Measurements from ENCODE around the gene TNFSF15.

TNFSF15 gene

DNA sequence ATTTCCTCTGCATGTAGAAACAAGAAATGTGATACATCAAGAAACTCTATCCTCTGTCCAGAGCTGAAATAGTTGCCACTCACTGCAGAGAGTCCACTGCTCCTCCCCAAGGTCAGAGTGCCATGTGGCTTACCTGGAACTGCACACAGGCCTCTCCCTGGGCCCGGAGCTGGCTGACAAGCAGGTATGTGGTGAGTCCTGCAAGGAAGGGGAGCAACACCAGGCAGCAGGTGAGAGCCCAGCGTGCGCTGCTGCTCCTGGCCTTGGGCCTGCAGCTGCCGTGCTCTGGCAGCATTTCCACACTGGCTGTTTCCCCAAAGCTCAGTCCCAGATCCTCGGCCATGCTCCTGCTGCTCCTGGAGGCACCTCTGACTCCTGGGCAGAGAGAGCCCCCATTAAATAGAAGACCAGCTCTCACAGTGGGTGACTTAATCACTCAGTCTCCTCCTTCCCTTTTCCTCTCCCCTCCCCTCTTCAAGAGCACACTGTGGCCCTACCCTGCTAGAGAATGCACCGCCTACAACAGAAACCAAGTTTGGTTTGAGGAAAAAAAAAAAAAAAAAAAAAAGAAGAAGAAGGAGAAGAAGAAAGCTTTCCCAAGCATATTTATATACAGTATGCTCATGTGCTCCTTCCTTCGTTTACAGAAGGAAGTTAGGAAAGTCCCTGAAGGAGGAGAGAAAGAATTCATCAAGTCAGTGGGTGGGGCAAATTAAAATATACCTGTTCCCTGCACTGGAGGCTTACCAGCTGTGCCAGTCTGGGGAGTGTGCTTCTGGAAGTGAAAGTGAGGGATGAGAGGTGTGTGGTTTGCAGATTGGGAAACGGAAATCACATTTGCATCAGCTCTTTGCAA, at the start of gene TNFSF15:
Gene TNFSF15 (minus strand): TSS at position 370 of the 856 bp plus-strand sequence. CDS start 27 bp downstream, at position 343.
- DNase-seq (ENCODE audit: low read depth) = no peak

DNA sequence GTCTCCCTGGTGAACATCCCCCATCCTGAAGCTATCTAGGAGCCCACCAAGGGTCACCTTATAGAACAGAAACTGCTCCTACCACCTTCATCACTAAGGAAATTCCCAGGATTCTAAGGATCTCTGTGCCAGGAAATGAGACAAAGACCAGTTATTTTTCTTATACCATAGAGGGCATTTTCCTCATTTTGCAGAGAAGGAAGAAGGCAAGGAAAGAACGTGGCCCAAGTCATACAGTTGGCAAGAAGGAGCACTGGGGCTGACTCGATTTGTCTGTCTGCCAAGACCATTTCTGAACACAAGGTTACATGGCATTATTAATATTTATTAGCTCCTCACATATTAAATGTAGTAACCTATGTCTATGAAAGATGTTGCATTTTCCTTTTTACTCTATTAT, 49.6 kb upstream of the TNFSF15 start:
- no peak for DNase-seq (ENCODE audit: low read depth)

DNA sequence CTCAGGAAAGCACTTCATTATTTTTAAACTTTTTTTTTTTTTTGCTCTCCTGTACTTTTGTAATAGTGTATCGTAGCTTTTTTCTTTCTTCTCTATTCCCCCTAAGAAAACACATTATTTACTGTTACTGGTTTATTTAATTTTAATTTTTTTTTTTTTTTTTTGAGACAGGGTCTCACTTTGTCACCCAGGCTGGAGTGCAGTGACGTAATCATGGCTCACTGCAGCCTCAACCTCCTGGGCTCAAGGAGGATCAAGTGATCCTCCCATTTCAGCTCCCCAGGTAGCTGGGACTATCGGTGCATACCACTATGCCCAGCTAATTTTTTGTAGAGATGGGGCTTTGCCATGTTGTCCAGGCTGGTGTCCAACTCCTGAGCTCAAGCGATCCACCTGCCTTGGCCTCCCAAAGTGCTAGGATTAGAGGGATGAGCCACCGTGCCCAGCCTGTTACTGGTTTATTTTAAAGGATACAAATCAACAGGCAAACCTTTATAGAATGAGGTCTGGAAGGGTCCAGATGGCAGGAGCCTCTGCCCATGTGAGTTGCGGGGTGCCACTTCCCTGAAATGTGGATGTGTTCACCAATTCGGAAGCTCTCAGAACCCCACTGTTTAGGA, 49.0 kb upstream of the TNFSF15 start:
- no peak for DNase-seq (ENCODE audit: low read depth)

DNA sequence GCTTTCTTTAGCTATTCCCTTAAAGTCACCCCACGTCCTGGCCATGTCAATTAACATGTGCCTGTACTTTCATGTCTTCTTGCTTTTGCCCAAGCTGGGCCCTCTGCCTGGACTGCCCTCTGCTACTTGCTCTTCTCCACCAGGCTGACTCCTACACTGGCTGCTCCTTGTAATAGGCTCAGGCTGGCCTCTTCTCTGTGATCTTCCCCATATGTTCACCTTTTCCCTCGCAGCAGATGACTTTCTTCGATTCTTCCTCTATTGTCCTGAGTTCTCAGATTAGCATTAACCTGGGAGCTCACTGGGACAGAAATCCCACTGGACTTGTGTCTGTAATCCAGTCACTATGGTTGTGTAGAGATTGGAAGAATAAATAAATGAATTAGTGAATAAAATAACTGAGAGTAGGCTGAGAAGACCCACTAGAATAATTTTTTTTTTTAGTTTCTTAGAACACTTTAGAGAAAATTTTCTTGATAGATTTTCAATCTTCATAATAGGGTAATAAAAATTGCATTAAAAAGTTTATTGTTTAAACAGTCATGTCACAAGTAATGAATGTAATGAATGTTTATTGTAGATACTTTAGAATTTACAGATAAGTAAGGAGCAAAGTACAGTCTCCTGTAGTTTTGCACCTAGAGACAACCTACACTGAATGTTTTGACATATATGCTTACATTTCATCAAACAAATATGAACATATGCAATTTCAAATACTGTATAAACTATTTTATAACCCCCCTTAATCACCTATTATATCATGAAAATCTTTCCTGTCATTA, 47.4 kb upstream of the TNFSF15 start:
- DNase-seq (ENCODE audit: low read depth) = no peak

DNA sequence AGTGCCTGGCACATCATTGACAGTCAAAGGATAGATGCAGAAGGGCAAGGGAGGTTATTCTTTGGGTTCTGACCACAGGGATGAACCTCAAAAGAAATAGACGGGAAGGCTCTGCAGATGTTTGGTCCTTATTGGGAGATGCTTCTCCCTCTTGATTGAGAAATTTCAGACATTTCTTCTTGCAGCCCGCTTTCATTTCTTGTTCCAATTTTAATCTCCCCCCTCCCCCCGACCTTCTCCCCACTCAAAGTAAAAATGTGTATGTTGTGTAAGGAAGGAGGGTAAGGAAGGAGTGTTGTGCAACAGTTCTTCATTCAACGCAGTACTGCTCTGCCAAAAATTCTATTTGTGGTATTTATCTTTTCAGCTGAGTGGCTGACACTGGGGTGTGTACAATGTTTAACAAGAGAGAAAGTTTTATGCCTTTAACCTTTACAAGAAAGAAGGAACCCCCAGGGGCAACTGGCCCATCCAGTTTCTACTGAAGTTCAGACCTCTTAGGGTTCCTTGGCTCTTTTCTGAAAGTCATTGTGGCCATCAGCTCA, 46.3 kb upstream of the TNFSF15 start:
- DNase-seq (ENCODE audit: low read depth) = no peak

DNA sequence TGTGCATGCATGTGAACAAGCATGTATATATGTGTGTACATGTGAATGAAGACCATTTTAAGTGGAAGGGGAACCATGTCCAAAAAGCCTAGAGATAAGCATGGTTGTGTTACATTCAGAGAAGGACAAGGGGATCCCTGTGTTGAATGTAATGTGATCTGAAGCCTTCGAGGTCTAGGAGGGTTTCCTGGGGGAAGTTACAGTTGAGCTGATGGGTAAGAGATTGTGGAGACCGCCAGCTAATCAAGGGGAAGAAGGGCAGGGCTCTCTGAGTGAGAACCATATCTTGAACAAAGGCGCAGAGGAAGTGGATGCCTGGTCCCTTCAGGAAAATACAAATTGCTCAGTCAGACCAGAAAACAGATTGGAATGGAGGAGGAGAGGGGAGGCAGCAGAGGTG, 45.5 kb upstream of the TNFSF15 start:
- no peak for DNase-seq (ENCODE audit: low read depth)

DNA sequence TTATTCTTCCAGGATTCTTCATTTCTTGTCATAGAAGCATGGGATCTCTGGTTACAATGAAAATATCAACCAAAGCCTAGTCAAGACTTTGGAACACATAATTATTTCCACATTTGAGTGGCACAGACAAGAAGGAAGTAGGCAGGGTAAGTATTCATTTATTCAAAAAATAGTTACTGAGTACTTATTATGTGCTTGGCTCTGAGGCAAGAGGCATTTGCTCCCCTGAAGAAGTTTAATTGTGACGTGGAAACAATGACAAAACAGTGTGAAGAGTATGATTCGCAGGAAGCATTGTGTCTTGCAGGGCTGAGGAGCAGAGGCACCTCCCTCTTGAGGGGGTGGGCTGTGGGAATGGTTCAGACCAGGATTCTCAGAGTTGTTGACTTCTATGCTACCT, 45.0 kb upstream of the TNFSF15 start:
- no peak for DNase-seq (ENCODE audit: low read depth)

DNA sequence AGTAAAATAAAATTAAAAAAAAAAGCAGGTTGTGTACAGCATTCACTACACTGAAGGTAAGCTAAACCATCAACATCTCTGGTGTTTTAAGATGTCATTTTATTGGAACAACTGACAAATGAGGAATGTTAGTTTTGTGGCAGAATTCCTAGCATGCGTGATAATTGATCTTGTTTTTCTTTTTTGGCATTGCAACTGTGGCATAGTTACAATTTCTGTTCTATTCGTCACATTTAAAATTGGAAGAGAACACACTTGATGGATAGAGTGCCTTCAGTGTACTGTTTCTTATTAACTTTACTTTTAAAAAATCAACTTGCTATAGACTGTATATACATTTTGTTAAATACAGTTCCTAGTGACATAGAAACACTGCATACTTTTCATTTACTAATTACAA, 43.6 kb upstream of the TNFSF15 start:
- DNase-seq (ENCODE audit: low read depth) = no peak

DNA sequence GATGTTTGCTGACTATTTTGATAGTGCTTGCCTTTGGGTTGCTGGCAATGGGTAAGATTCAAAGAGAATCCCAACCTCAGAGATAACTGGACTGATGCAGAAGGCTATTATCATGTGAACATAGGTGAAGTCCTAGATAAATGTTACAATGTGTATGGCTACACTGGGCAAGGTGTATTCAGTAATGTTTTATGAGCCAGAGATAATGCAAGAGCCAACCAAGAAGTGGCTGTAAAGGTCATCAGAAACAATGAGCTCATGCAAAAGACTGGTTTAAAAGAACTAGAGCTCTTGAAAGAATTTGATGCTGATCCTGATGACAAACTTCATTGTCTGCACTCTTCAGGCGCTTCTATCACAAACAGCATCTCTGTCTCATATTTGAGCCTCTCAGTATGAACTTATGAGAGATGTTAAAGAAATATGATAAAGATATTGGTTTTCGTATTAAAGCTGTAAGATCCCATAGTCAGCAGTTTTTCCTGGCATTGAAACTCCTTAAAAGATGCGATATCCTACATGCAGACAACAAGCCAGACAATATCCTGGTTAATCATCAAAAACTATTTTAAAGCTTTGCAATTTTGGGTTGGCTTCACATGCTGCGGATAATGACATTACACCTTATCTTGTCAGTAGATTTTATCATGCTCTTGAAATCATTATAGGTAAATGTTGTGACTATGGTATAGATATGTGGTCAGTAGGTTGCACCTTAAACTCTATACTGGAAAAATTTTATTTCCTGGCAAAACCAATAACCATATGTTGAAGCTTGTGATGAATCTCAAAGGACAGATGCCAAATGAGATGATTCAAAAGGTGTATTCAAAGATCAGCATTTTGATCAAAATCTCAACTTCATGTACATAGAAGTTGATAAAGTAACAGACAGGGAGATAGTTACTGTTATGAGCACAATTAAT, 41.9 kb upstream of the TNFSF15 start:
- no peak for DNase-seq (ENCODE audit: low read depth)

DNA sequence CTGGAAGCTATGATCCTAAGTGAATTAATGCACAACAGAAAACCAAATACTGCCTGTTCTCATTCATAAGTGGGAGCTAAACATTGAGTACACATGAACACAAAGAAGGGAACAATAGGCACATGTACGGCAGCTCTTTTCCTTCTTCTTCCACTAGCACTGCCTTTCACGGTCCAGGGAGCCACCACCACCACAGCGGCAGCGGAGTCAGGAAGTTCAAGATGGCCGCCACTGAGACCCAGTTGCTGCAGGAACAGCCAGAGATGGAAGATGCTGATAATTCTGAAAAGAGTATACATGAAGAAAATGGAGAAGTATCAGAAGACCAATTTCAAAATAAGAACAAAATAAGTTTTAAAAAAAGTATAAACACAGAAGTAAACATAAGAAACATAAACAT, 39.5 kb upstream of the TNFSF15 start:
- DNase-seq (ENCODE audit: low read depth) = no peak

DNA sequence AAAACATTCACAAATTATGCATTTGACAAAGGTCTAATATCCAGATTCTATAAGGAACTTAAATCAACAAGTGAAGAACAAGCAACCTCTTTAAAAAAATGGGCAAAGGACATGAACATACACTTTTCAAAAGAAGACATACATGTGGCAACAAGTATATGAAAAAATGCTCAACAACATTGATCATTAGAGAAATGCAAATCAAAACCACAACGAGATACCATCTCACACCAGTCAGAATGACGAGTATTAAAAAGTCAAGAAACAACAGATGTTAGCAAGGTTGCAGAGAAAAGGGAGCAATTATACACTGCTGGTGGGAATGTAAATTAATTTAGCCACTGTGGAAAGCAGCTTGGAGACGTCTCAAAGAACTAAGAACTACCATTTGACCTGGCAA, 38.9 kb upstream of the TNFSF15 start:
- DNase-seq (ENCODE audit: low read depth) = no peak

DNA sequence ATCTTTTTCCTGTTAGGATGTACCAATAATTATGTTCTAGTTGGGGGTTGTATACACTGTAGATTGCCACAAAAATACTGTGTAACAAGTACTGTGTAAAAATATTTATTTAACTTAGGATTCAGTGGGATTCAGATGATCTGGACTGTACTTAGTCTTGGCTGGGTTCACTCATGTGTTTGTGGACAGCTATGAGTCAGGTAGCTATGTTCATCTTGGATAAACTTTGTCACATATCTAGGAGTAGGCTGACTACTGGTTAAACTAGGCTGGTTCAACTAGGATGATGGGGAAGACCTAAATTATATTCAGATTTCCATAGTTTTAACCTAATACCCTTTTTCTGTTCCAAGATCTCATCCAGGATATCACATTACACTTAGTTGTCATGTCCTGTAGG, 32.1 kb upstream of the TNFSF15 start:
- no peak for DNase-seq (ENCODE audit: low read depth)

DNA sequence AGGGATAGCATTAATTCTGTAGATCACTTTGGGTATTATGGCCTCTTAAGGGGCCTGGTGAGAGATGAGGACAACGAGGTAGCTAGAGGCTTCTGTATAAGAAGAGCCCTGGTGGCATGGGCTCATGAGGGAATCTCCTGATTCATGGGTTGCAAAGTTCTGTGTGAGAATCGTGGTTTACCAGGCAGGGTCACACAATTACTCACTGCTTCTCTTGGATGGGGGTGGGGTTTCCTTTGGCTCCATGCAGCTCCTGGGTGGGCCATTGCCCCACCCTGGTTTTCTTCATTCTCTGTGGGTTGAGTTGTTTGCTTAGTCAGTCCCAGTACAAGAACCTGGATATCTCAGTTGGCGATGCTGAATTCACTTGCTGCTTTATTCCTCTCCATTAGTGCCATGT, 30.9 kb upstream of the TNFSF15 start:
- DNase-seq (ENCODE audit: low read depth) = no peak

DNA sequence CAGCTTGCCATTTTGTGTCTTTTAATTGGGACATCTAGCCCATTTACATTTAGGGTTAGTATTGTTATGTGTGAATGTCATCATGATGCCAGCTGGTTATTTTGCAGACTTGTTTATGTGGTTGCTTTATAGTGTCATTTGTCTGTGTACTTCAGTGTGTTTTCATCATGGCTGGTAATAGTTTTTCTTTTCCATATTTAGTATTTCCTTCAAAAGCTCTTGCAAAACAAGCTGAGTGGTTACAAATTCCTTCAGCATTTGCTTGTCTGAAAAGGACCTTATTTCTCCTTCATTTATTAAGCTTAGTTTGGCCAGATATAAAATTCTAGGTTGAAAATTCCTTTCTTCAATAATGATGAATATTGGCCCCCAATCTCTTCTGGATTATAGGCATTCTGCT, 28.5 kb upstream of the TNFSF15 start:
- no peak for DNase-seq (ENCODE audit: low read depth)

DNA sequence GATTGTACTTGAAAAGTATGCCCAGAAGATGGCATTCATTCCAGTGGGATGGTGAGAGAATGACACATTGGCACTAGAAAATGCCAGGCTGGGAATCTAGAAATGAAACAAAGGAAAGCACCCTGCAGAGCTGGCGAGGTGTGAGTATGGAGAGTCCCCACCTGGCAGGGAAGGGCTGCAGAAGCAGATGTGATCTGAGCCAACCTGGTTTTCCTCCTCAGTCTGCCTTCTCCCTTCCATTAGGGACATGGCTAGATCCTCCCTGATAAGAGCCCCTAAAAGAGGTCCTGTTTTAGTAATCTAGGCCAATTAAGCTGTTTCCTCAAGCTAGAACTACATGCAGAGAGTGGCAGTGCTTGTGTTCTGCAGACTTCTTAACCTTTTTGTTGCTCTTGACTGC, 24.7 kb upstream of the TNFSF15 start:
- no peak for DNase-seq (ENCODE audit: low read depth)

DNA sequence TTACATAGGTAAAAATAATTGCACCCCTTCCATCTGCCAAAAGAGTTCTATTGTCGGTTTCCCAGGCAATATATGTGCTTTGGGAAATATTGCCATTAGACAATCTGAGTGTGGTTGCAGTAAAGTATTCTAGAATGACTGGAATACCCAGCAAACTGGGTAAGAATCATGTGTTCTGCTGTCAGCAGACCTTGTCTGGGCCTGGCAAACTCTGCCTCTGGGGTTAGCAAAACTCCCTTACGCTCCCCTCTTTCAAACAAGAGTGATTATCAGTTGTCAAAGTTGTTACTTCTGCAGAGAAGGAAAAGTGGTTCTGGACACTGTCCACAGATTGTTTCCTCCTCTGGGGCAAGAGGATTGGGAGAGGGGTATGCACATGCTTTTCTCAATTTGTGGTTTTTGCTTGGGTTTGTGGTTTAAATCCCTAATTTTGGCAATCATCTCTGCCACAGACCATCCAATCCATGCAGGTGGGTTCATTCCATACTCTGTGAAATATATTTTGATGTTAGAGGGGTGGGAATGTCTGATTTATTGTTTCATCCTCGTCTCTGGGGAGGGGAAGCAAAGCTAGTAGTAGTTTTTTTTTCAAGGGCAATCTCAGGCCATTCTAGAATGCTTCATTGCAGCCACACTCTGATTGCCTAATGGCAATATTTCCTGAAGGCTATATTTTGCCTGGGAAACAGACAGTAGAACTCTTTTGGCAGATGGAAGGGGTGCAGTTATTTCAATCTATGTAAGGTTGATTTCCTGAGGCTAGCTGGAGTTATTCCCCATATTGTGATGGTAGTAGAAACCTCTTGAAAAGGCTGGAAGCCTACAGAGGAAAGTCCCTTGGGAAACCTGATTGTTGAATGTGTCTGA, 24.0 kb upstream of the TNFSF15 start:
- DNase-seq (ENCODE audit: low read depth) = no peak

DNA sequence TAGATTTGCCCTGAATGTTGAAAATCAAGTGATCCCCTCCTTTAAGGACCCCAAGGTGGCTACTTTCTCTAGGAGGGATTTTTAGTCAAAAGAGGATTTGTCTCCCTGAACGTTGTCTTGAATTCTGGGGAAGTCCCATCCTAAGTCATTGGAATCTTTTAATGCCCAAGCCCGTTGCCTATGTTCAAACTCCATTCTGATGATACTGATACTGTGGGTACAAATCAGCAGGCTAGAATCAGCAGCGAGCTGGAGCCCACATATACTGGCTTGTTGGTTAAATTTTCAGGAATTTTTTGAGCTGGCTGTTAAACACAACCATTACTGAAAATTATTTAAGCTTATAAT, 22.4 kb upstream of the TNFSF15 start:
- no peak for DNase-seq (ENCODE audit: low read depth)

DNA sequence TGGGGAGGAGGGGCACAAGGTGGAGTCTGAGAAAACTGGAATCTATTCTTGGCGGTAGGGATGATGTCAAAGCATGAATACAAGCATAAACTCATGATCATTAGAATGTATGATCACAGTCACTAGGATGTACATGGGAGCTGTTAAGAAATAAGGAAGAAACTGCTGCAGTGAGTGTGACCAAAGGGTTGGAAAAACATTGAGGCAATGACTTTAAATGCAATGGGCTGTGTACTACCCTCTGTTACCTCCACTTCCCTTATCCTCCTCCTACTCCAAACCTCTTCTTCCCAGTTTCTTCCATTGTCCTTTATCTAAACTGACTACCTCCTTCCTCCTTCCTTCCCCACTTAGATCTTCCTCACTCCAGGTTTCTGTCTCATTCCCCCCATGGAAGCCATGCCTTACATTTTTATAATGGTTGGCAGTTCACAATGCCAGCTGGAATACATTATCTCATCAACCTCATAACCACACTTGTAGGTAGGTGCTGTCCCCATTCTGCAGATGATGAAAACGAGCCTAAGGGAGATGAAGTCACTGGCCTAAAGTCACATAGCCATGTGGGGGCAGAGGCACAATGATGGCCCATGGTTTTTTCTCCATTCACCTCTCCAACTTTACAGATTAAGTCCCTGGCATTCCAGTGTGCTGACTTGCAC, 21.9 kb upstream of the TNFSF15 start:
- no peak for DNase-seq (ENCODE audit: low read depth)

DNA sequence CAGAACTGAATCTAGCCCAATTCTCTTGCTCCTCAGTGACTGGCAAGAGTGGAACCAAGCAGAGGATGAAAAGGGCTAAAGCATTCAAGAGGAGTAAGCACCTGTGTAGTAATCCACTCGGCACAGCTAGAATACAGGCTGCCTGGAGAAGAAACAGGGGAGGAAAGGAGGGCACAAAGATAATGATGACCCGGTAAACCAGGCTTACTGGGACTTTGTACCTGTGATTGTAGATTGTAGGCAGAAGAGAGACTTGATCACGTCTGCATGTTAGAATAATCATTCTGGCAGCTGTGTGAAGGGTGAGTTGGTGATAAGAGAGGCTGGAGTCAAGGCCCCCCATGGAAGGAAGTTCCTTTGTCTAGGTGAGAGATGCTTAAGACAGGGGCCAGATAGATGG, 20.6 kb upstream of the TNFSF15 start:
- no peak for DNase-seq (ENCODE audit: low read depth)

DNA sequence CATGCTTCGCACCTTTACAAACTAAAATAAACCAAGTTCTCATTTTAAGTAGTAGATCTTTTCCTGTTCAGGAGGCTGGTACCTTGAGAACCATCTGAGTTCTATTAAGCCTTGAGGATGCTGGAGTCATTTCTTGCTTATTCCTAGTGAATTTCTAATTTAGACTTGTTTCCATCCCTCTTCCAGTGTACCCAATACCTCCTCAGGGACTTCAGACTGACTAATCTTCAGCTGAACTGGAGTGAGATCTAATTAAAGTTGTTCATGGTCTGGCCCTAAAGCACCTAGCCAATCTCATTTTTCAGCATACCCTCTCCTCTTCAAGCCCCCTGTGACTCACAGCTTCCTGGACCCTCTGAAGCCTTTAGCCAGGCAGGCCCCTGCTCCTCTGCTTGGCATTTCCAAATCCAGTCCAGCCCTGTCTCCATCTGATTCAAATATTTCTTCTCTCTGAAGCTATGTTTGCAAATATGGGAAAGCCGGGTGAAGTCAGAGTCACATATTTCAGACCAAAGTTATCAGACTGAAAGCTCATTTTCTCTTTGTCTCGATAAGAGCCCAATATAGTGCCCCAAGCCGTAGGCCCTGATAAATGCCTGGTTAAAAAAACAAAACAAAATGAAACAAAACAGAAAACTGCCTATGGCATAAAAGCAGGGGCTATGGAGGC, 19.4 kb upstream of the TNFSF15 start:
- no peak for DNase-seq (ENCODE audit: low read depth)

Measured in activated T-helper 1 cell treated with Interleukin-2 at 50 U/mL for 16 hours (primary cell).